ENCODE data around the gene LAMA1. TPM values are rescaled to one million over a fixed set of nuclear protein-coding genes. Genes with fewer than 3 reads are reported as not detected.

The LAMA1 gene
- polyA plus RNA-seq, 1 experiment, result 26.0 TPM

DNA sequence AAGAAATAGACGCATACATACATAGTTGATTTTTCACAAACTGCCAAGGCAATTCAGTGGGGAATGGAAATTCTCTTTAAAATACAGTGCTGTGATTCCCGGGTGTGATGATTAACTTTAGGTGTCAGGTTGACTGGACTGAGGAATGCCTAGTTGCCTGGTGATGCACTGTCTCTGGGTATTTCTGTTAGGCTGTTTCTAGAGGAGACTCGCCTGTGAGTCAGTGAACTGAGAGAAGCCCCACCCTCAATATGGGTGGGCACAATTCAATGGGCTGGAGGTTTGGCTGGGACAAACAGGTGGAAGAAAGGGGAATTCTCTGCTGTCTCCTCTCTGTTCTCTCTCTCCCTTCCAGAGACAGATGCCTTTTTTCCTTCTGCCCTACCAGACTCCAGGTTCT lies 200.5 kb downstream of the LAMA1 start:
- H3K4me3 ChIP-seq (ENCODE audit: low read depth, low read length), result no peak overlapping the region
- ChIA-PET POLR2A (no interaction called here), CTCF (interaction anchor here (2.3 kb wide), 1 partner anchor 260 kb away, joined by 16 read pairs; no protein-coding TSS in a partner anchor)
- peaks cover 2% of the 10 kb centered on the region for H3K27me3 ChIP-seq (ENCODE audit: control insufficient read depth, insufficient read depth, low read length)
- no peak for DNase-seq (ENCODE audit: low read depth, low spot score)
- H3K9me3 ChIP-seq (ENCODE audit: control insufficient read depth, insufficient read depth, low read length), result no peaks in the 10 kb centered on the region
- TF ChIP-seq, protein P1, sequence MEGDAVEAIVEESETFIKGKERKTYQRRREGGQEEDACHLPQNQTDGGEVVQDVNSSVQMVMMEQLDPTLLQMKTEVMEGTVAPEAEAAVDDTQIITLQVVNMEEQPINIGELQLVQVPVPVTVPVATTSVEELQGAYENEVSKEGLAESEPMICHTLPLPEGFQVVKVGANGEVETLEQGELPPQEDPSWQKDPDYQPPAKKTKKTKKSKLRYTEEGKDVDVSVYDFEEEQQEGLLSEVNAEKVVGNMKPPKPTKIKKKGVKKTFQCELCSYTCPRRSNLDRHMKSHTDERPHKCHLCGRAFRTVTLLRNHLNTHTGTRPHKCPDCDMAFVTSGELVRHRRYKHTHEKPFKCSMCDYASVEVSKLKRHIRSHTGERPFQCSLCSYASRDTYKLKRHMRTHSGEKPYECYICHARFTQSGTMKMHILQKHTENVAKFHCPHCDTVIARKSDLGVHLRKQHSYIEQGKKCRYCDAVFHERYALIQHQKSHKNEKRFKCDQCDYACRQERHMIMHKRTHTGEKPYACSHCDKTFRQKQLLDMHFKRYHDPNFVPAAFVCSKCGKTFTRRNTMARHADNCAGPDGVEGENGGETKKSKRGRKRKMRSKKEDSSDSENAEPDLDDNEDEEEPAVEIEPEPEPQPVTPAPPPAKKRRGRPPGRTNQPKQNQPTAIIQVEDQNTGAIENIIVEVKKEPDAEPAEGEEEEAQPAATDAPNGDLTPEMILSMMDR (IDR thresholded peaks at IDR 0.05; ENCODE audit: low read depth, low read length), result no peak
- no peak overlapping the region for H3K27ac ChIP-seq (ENCODE audit: low read depth, low read length)

DNA sequence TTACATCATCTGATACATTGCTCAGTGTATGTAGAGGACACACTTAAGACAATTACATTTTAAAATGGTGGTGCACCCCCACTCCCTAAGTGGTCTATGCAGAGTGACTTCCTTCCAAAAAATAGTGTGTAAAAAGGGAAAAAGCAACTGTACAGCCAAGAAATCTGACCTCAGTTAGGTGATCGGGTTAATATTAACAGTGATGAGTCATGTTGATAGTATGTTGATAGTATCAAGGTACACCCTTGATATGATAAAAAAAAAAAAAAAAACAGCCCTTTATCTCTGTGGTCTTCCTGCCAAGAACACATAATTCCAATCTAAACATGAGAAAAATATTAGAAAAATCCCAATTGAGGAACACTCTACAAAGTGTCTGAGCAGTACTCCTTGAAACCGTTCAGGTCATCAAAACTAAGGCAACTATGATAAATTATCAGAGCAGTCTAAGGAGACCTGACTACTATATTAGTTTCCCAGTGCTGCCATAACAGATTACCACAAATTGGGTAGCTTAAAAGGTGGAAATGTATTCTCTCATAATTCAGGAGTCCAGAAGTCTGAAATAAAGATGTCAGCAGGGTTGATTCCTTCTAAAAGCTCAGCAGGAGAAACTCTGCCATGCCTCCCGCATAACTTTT lies 216.2 kb downstream of the LAMA1 start:
- no peaks in the 10 kb centered on the region for H3K9me3 ChIP-seq (ENCODE audit: control insufficient read depth, insufficient read depth, low read length)
- H3K27me3 ChIP-seq (ENCODE audit: control insufficient read depth, insufficient read depth, low read length), result no peaks in the 10 kb centered on the region
- ChIA-PET POLR2A (no interaction called here), CTCF (no interaction called here)
- H3K4me3 ChIP-seq (ENCODE audit: low read depth, low read length), result no peak overlapping the region
- DNase-seq (ENCODE audit: low read depth, low spot score), result no peak
- no peak overlapping the region for H3K27ac ChIP-seq (ENCODE audit: low read depth, low read length)
- TF ChIP-seq, protein P1 (IDR thresholded peaks at IDR 0.05; ENCODE audit: low read depth, low read length), result no peak

DNA sequence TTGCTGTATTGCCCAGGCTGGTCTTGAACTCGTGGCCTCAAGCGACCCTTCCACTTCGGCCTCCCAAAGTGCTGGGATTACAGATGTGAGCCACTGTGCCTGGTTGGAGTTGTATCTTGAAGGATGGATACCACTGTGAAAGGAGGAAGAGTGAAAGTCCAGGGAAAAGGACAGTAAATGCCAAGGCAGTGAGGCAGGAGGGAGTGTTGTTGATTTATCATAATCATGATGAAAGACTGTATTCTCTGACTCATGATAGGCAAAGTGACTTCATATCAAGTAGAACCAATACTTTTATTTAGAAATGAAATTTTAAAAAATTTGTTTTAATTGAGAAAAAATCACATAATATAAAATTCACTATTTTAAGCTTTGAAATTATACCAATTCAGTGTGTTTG lies 225.8 kb downstream of the LAMA1 start:
- no peak overlapping the region for H3K4me3 ChIP-seq (ENCODE audit: low read depth, low read length)
- DNase-seq (ENCODE audit: low read depth, low spot score), result no peak
- ChIA-PET CTCF (interaction anchor here (0.9 to 2.4 kb wide), 3 partner anchors 30 to 347 kb away, joined by 3 to 9 read pairs (median 3); no protein-coding TSS in a partner anchor), POLR2A (no interaction called here)
- no peak overlapping the region for H3K27ac ChIP-seq (ENCODE audit: low read depth, low read length)
- H3K9me3 ChIP-seq (ENCODE audit: control insufficient read depth, insufficient read depth, low read length), result no peaks in the 10 kb centered on the region
- H3K27me3 ChIP-seq (ENCODE audit: control insufficient read depth, insufficient read depth, low read length), result no peaks in the 10 kb centered on the region
- TF ChIP-seq, protein P1 (IDR thresholded peaks at IDR 0.05; ENCODE audit: low read depth, low read length), result no peak

Small RNA genes lying within 50 kb of the gene (small RNA-seq; reads per million reads assigned to genes)
- not detected for gene RNU6-916P (ENCODE audit: insufficient read length, low read depth)

Other genes with a start within 250 kb of the LAMA1 start
- gene LRRC30, start 113.3 kb upstream of the LAMA1 start, polyA plus RNA-seq (2011; rRNA removed), result not detected in 2 replicates